ENCODE results near the gene U2SURP.
"Not testable (repeated sequence)": the region's sequence is repeated elsewhere in the genome, so short reads cannot be mapped to it uniquely, and the experiment has no call there.

U2SURP gene

GRCh38 chr3:142987080-142987700, 14.2 kb upstream of the U2SURP start:
- H3K4me3 ChIP-seq, result no peak overlapping the region
- TF ChIP-seq, protein P1, sequence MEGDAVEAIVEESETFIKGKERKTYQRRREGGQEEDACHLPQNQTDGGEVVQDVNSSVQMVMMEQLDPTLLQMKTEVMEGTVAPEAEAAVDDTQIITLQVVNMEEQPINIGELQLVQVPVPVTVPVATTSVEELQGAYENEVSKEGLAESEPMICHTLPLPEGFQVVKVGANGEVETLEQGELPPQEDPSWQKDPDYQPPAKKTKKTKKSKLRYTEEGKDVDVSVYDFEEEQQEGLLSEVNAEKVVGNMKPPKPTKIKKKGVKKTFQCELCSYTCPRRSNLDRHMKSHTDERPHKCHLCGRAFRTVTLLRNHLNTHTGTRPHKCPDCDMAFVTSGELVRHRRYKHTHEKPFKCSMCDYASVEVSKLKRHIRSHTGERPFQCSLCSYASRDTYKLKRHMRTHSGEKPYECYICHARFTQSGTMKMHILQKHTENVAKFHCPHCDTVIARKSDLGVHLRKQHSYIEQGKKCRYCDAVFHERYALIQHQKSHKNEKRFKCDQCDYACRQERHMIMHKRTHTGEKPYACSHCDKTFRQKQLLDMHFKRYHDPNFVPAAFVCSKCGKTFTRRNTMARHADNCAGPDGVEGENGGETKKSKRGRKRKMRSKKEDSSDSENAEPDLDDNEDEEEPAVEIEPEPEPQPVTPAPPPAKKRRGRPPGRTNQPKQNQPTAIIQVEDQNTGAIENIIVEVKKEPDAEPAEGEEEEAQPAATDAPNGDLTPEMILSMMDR (IDR thresholded peaks at IDR 0.05), result peak; percentile 37
- no peak overlapping the region for H3K27ac ChIP-seq
- no peak for DNase-seq (ENCODE audit: low spot score)

DNA sequence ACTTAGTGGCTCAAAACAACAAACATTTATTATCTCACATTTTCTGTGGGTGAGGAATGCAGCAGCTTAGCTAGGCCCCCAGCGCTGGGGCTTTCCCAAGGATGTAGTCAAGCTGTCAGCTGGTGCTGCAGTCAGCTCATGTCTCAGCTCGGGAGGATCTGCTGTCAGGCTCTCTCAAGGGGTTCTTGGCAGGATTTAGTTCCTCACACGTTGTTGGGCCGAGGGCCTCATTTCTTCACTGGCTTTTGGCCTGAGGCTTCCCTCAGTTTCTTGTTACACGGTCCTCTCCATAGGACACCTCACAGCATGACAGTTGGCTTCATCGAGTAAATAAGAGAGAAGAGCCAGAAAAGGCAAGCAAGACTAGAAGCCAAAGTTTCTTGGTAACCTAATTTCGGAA, 13.7 kb upstream of the U2SURP start:
- no peak for DNase-seq (ENCODE audit: low spot score)
- no peak overlapping the region for H3K4me3 ChIP-seq
- H3K27ac ChIP-seq, result no peak overlapping the region
- TF ChIP-seq, protein P1 (IDR thresholded peaks at IDR 0.05), result no peak

DNA sequence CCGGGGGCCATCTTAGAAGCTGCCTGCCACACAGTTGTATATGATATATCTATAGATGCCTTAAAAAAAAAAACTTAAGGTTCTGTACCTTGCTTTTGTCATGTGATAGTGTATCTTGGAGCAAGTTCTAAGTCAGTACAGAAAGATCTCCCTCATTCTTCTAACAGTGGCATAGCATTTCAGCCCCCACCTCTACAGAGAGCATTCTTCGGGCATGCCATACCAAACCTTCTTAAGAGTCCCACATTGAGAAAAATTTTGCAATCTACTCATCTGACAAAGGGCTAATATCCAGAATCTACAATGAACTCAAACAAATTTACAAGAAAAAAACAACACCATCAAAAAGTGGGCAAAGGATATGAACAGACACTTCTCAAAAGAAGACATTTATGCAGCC, 13.1 kb upstream of the U2SURP start:
- DNase-seq (ENCODE audit: low spot score); H3K4me3 ChIP-seq; H3K27ac ChIP-seq: not testable (repeated sequence)

DNA sequence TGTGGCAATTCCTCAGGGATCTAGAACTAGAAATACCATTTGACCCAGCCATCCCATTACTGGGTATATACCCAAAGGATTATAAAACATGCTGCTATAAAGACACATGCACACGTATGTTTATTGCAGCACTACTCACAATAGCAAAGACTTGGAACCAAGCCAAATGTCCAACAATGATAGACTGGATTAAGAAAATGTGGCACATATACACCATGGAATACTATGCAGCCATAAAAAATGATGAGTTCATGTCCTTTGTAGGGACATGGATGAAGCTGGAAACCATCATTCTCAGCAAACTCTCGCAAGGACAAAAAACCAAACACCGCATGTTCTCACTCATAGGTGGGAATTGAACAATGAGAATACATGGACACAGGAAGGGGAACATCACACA, 12.5 kb upstream of the U2SURP start:
- not testable (repeated sequence) for H3K4me3 ChIP-seq; DNase-seq (ENCODE audit: low spot score); H3K27ac ChIP-seq

DNA sequence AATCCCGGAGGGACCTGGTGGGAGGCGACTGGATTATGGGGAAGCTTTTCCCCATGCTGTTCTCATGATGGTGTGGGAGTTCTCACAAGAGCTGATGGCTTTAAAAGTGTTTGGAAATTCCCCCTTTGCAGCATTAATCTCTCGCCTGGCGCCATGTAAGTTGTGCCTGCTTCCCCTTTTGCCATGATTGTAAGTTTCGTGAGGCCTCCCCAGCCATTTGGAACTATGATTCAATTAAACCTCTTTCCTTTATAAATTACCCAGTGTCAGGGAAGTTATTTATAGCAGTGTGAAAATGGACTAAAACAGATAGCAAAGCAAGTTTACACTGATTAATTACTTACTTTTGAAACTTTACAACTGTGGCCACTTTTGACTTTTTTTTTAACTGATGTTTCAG, 10.6 kb upstream of the U2SURP start:
- TF ChIP-seq, protein P1 (IDR thresholded peaks at IDR 0.05), result no peak
- Histone ChIP-seq H3K4me3 (no peak overlapping the region), H3K27ac (no peak overlapping the region)
- no peak for DNase-seq (ENCODE audit: low spot score)

DNA sequence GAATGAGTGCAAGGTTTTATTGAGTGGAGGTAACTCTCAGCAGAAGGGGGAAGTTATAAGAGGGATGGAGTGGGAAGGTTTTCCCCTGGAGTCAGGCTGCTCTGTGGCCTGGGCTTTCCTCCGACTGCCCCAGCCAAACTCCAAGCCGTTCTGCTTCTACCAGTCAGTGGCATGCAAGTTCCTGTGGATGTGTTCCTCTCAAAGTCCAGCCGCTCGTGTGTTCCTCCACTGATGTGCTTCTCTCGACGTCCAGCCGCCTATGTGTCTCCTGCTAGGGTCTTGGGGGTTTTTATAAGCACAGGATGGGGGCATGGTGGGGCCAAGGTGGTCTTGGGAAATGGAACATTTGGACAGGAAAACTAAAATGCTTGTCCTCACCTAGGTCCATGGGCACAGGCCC, 9.0 kb upstream of the U2SURP start:
- Histone ChIP-seq H3K4me3 (no peak overlapping the region), H3K27ac (no peak overlapping the region)
- TF ChIP-seq, protein P1 (IDR thresholded peaks at IDR 0.05), result no peak
- DNase-seq (ENCODE audit: low spot score), result no peak

DNA sequence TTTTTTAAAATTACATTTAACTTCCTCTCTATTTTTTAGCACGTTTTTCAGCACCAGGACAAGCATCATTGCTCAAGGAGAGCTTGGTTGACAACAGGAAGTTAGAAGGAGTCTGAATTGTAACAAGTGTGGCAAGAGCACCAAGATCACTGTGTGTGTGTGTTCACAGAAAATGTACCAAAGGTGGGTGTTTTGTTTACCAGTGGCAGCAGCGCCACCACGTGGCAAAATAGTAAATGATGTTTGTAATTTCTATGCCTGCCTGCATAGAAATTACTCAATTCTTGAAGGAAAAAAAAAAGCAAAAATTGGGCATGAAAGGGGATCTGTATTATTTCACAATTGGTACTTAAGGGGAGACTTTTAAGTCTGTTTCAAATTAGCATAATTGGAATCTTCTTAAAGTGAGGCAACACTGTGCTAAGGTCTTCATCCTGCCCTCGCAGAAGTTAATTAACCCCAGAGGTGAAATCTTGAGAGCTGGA, 7.4 kb upstream of the U2SURP start:
- Histone ChIP-seq H3K4me3 (no peak overlapping the region), H3K27ac (no peak overlapping the region)
- no peak for DNase-seq (ENCODE audit: low spot score)
- TF ChIP-seq, protein P1 (IDR thresholded peaks at IDR 0.05), result peak; percentile 44

DNA sequence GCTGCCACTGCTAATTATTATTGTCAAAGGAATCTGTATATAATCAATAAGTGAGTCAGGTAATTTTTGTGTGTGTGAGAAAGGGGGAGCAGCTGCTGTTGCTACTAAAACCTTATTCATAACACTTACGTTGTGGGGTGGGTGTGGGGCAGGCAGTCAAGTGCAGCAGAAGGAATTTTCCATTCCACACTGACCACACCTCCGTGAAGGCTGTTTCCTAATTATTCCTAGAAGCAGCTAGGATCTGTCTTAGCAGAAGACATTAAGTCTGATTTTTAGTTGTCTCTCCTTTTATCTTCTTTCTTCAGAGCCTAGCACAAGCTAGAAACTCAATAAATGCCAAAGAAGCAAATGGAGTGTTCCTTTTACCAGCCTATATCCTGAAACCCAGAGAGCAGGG, 4.0 kb upstream of the U2SURP start:
- Histone ChIP-seq H3K27ac (no peak overlapping the region), H3K4me3 (no peak overlapping the region)

More for the DNA sequence above, 4.0 kb upstream of the U2SURP start:
- DNase-seq (ENCODE audit: low spot score), result no peak
- TF ChIP-seq, protein P1 (IDR thresholded peaks at IDR 0.05), result no peak

Data from coronary artery (tissue), 2 donors.